ENCODE results near the gene KAZN. TPM values are rescaled to one million over a fixed set of nuclear protein-coding genes. Genes with fewer than 3 reads are reported as not detected.

The KAZN gene
- total and polyA plus RNA-seq, 3 donors from 2014 or later, result 12.1 to 14.6 (median 13.8) TPM

- H3K27ac ChIP-seq, result no peak overlapping the region
Observed at GRCh38 chr1:14828665-14829064, 230.2 kb downstream of the KAZN start.

GRCh38 chr1:14835725-14836124, 237.2 kb downstream of the KAZN start:
- H3K27me3 ChIP-seq, result no peaks in the 10 kb centered on the region
- H3K36me3 ChIP-seq (ENCODE audit: low read depth, missing control alignments), result no peaks in the 10 kb centered on the region
- H3K9me3 ChIP-seq, result no peaks in the 10 kb centered on the region
- 60 to 81% methylated on average over 5 of the region's 5 CpGs for WGBS, 2 donors
- DNase-seq, result no peak
- TF ChIP-seq POLR2A (IDR thresholded peaks at IDR 0.05), result no peak
- TF ChIP-seq CTCF (IDR thresholded peaks at IDR 0.05), result no peak
- no peak overlapping the region for H3K27ac ChIP-seq
- H3K4me3 ChIP-seq, result no peak overlapping the region
- H3K4me1 ChIP-seq, result no peaks in the 10 kb centered on the region
- intact Hi-C loops (cut with DNase I; ENCODE audit: low total_unique reads), result no loop called here

More at GRCh38 chr1:14828665-14829064, 230.2 kb downstream of the KAZN start:
- WGBS, 2 donors, result 55 to 94% methylated on average over 4 of the region's 4 CpGs
- DNase-seq, result no peak
- no peak for TF ChIP-seq POLR2A (IDR thresholded peaks at IDR 0.05)
- TF ChIP-seq CTCF (IDR thresholded peaks at IDR 0.05), result no peak
- H3K4me3 ChIP-seq, result no peak overlapping the region
- intact Hi-C loops (cut with DNase I; ENCODE audit: low total_unique reads), result no loop called here
- no peaks in the 10 kb centered on the region for H3K27me3 ChIP-seq
- no peaks in the 10 kb centered on the region for H3K9me3 ChIP-seq
- no peaks in the 10 kb centered on the region for H3K36me3 ChIP-seq (ENCODE audit: low read depth, missing control alignments)
- H3K4me1 ChIP-seq, result no peaks in the 10 kb centered on the region

- no peak for TF ChIP-seq CTCF (IDR thresholded peaks at IDR 0.05)
- no peak for TF ChIP-seq POLR2A (IDR thresholded peaks at IDR 0.05)
- DNase-seq, result no peak
- no peaks in the 10 kb centered on the region for H3K36me3 ChIP-seq (ENCODE audit: low read depth, missing control alignments)
- intact Hi-C loops (cut with DNase I; ENCODE audit: low total_unique reads), result no loop called here
- 88 to 94% methylated on average over 10 of the region's 10 CpGs for WGBS, 2 donors
- H3K27me3 ChIP-seq, result no peaks in the 10 kb centered on the region
- no peaks in the 10 kb centered on the region for H3K9me3 ChIP-seq
- no peak overlapping the region for H3K27ac ChIP-seq
- H3K4me3 ChIP-seq, result no peak overlapping the region
- H3K4me1 ChIP-seq, result no peaks in the 10 kb centered on the region
Observed at GRCh38 chr1:14836426-14837140, 238.1 kb downstream of the KAZN start.

- intact Hi-C loops (cut with DNase I; ENCODE audit: low total_unique reads), result no loop called here
- DNase-seq, result no peak
- Histone ChIP-seq H3K4me1 (no peaks in the 10 kb centered on the region), H3K4me3 (no peak overlapping the region), H3K27me3 (no peaks in the 10 kb centered on the region), H3K9me3 (no peaks in the 10 kb centered on the region), H3K27ac (no peak overlapping the region), H3K36me3 (ENCODE audit: low read depth, missing control alignments) (no peaks in the 10 kb centered on the region)
- TF ChIP-seq POLR2A (IDR thresholded peaks at IDR 0.05) (no peak), CTCF (IDR thresholded peaks at IDR 0.05) (no peak)
- WGBS, 2 donors, result 88 to 94% methylated on average over 7 of the region's 7 CpGs
Observed at GRCh38 chr1:14840374-14840773, 241.9 kb downstream of the KAZN start.

- WGBS, 2 donors, result 85 to 94% methylated on average over 2 of the region's 2 CpGs
- H3K36me3 ChIP-seq (ENCODE audit: low read depth, missing control alignments), result no peaks in the 10 kb centered on the region
- intact Hi-C loops (cut with DNase I; ENCODE audit: low total_unique reads), result no loop called here
Observed at GRCh38 chr1:14841456-14841855, 243.0 kb downstream of the KAZN start.

More at GRCh38 chr1:14841456-14841855, 243.0 kb downstream of the KAZN start:
- Histone ChIP-seq H3K27me3 (no peaks in the 10 kb centered on the region), H3K4me3 (no peak overlapping the region), H3K27ac (no peak overlapping the region), H3K9me3 (no peaks in the 10 kb centered on the region), H3K4me1 (no peaks in the 10 kb centered on the region)
- TF ChIP-seq CTCF (IDR thresholded peaks at IDR 0.05), result no peak
- no peak for TF ChIP-seq POLR2A (IDR thresholded peaks at IDR 0.05)
- no peak for DNase-seq

Measured in testis (tissue), 3 donors.